Hippocampal formation (tissue), 2 donors: ENCODE results near the gene RASSF8.
A peak's percentile ranks its signal among the peaks of the same experiment; 100 is the strongest.

Experiments used
- DNase-seq, 2 donors: peaks; one replicate each; lab custom pipeline; 2025; lab: John Stamatoyannopoulos, UW

The RASSF8 gene

DNA sequence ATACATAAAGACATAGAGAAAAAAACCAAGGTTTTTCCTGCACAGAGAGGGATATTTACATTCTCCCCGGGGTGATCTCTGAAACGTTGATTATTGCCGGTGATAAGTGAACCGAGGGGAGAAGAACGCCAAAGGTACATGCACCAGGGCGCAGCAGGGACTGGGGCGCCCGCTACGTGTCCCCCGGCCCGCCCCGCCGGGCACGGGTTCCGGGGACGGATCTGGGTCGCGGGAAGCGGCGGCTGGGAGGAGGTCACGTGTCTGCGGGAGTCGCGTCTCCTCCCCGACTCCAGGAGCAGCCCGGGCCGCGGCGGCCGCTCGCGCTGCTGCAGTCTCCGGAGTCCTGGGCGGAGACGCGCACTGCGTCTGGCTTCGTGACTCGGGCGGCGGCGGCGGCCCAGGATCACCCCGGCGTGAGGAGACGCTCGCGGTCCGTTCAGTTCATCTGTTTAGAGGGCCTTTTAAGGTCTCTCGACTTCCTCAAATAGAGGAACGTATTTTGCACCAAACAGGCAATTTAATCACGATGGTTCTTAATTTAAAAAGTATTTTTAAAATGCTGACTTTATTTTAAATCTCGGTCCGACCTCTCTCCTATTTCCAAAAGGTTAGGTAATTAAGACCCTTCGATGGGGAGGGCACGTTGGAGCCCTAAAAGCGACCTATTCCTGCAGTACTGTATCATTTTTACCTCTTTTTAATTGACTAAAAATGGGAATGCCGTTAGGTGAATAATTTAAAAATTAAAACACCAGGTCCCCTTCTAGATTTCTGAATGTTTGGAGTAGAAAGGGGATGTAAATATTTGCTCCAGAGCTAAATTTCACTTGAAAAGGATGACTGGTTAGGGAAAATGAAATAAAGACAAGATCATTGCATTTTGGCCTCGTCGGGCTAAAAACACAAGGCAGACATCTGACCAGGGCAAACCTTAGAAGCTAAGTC is 168.1 kb downstream of the RASSF8 start:
- DNase-seq = peak; percentile 74 to 83

DNA sequence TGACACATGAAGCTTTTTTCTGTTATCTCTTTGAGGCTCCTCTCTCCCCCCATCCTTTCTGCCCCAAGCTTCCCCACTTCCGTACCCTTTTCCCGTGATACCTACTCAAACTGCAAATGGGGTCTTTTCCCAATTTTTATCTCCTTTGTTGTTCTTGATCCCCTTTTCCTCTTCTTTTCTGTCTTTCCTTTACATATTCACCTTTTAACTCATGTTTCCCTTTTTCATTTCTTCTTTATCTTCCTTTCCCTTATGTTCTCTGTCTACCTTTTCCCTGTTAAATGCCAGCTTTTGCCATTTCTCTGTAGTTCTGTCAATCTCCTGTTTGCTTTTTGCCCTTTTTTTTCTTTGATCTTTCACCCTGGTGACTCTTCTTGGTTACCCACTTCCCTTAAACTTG is 168.9 kb downstream of the RASSF8 start:
- DNase-seq = no peak

DNA sequence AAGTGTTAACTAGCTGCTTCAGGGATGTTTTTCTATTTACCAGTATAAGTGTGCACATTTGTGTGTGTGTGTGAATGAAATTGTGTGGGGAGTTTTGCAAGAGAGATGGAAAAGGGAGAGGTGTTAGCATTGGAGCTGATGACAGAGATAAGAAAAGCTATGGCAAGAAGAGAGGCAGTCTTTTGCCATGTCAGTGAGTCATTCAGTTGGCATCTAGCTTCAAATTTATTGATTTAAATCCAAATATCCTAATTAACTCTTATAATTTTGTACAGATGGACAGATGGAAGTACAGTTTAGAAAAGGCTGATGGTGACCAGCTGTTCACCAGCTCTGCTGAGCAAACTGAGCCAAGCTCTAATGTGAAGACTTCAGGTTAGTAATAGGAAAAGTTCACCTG is 169.7 kb downstream of the RASSF8 start:
- no peak for DNase-seq
